ELF-1 (cell line): ENCODE results near the gene NTNG1.

Experiments used
- DNase-seq: peaks from one replicate; pipeline ENCODE4 v3.0.0-alpha.2; 2016; ENCODE audit warnings: low read depth, low spot score

Gene NTNG1

GRCh38 chr1:107262467-107263286 is 121.8 kb downstream of the NTNG1 start:
- DNase-seq = no peak

GRCh38 chr1:107263291-107263915 is 122.6 kb downstream of the NTNG1 start:
- no peak for DNase-seq

DNA sequence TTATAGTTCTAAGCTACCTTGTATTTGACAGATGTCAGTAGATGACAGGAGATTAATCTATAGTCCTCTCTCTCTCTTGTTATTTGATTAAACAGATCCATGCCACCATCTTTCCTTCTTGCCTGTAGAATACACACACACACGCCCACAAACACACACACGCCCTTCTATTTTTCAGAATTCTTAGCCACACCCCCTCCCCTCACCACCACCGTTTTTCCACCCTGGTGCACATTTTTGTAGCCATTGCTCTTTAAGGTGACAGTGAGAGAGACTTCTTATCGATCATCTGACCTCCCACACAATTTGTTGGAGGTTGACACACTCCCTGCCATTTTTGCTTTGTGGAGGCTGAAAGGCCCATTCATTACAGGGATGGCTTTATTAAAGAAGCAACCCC is 123.2 kb downstream of the NTNG1 start:
- no peak for DNase-seq

GRCh38 chr1:107264561-107264960 is 123.7 kb downstream of the NTNG1 start:
- DNase-seq = no peak

DNA sequence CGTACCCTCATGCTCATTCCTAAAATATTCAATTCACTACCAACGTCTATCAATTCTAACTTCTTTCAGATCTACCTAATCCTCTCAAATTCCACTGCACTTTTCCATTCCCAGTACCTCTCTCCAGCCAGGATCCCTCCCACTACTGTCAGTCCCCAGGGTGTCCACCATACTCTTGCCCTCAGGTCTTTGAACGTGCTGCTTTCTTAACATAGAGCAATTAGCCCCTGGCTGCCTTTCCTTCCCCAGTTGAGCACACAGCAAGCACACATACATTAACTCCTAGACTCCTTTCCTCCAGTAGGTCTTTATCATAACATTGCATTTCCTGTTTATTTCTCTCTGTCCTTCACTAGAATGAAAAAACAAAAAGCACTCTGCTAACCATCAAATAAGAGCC is 126.7 kb downstream of the NTNG1 start:
- peak; percentile 27 for DNase-seq

GRCh38 chr1:107272321-107272720 is 131.5 kb downstream of the NTNG1 start:
- no peak for DNase-seq

GRCh38 chr1:107273515-107273914 is 132.7 kb downstream of the NTNG1 start:
- no peak for DNase-seq

- no peak for DNase-seq
These were observed 133.4 kb downstream of the NTNG1 start for GRCh38 chr1:107274227-107274626.

- no peak for DNase-seq
These were observed 135.4 kb downstream of the NTNG1 start for GRCh38 chr1:107276247-107276646.

DNA sequence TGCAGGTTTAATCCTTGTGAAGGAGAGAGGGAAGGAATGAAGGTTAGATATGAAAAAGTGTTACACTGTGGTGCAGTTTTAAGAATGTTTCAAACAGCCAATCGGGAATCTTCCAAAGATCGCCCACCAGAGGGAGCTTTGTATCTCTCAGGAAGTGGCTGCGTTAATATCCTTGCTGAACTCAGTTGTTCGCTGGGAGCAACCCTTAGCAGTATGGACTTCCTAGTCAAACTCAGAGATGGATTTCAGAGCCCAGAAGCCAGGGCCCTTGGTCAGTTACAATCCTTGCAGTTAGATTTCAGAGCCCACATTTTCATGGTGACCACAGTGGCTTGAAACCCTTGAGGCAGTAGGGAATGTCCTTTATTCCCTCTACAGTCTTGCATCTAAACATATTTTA is 136.2 kb downstream of the NTNG1 start:
- DNase-seq = peak; percentile 50

GRCh38 chr1:107286125-107286524 is 145.3 kb downstream of the NTNG1 start:
- DNase-seq = no peak

DNA sequence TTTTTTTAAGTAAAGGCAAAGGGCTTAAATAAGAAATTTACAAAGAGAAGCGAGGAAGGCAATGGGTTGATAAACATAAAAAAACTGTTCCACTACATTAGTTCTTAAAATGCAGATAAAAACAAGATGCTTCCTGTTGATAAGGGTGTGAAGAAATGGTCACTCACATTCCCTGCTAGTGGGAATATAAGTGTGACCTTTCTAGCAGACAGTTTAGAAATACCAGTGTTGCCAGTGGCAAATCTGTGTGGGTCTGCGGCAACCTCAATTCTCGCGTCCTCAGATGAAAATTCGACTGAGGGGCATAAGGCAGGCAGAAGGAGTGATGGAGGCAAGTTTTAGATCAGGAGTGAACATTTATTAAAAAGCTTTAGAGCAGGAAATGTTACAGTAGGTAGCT is 151.1 kb downstream of the NTNG1 start:
- no peak for DNase-seq

- DNase-seq = no peak
These were observed 153.2 kb downstream of the NTNG1 start for GRCh38 chr1:107293901-107294613.

DNA sequence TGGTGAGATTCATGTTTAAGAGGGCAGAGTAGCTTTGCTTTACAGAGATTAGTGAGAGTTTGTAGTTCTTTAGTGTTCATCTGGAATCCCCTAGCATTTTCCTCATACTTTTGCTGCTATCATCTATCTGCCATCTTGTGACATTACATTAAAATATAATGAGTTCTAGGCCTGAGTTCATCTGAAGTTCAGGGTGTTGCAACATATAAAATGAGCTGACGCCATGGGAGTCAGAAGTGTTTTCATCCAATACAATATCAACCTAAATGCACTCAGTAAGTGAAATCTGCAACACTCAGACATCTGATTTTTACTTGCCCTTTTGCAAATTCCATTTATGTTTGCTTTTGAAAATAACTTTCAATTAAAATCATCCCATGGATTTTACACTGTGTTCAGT is 153.8 kb downstream of the NTNG1 start:
- no peak for DNase-seq

DNA sequence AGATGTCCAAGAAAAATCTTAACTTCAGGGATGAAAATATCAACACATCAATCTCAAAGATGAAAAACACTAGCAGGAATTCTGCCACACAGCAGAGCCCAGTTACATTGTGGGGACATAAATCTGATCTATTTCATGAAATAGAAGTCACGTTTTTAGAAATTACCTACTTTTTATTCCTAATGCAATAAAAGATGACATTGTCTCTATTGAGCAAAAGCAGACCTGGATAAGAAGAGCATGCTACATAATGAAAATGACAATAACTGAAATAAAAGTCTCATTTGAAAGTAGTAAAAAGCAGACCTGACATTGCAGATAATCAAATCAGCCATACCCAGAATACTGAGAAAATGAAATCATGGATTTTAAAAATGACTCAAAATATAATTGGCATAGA is 156.8 kb downstream of the NTNG1 start:
- no peak for DNase-seq

DNA sequence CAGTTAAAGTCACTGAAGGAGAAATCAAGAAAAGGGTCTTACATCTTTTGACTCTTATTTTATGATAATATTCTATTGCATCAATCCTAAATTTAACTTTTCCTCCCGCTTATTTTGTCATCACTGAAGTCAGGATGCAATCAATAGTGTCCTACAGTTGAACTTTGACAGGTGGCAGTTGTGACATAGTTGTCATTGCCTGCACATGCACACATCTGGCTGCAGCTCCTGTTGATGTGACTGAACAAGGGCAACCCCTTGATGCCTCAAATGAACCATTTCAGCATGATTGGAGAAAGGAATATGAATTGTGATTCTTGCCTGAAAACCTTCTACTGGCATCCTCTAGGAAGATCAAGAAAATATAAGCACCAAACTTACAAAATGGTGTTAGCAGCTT is 157.7 kb downstream of the NTNG1 start:
- DNase-seq = no peak

DNA sequence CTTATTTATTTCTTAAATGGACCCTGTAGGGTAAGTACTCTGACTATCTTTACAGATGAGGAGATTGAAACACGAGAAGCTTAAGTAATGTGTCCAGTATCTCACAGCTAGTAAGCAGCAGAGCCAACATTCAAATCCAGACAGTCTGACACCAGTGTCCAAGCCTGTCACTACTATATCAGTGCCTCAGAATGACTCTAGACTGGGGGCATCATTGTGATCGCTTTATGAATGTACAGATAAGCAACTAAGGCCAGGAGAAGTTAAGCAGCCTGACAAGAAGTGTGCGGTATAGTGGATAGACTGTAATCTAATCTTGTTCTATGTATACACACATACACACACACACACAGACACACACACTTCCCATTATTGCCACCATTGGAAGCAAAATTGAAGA is 158.7 kb downstream of the NTNG1 start:
- no peak for DNase-seq

DNA sequence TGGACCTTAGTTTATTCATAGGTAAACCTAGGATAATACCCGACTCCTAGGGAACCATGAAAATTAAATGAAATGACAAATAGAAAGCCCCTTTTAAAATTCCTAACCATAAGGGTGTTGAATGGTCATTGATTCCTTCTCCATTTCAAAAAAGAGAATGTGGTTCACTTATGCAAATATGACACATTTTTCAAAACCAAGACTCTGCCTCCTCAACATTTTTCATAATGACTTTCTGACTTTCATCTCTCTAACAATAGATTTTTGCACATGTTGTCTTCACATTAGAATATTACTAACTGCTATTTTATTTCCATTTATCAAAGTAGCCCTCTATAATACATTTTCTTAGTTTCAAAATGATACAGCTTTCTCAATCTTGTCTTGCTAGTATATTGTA is 169.1 kb downstream of the NTNG1 start:
- no peak for DNase-seq

GRCh38 chr1:107315652-107316051 is 174.8 kb downstream of the NTNG1 start:
- no peak for DNase-seq

GRCh38 chr1:107318932-107319331 is 178.1 kb downstream of the NTNG1 start:
- peak; percentile 3 for DNase-seq

DNA sequence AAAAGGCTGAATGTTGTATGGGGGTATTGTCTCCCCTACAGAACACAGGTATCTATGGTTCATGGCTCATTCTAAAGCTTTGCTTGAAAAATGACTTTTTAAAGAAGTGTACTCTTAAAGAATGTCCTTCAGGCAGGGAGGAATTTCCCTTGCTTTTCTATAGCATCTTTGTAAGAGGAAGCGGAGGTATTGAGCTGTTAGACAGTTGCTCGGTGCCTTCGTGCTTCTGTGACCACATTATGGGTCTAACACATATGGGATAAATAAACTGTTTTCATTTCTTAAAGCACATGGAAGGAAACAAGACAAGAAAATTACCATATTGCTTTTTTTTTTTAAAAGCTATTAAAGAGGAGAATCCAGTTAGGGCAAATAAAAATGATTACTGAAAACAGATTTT is 182.9 kb downstream of the NTNG1 start:
- no peak for DNase-seq

DNA sequence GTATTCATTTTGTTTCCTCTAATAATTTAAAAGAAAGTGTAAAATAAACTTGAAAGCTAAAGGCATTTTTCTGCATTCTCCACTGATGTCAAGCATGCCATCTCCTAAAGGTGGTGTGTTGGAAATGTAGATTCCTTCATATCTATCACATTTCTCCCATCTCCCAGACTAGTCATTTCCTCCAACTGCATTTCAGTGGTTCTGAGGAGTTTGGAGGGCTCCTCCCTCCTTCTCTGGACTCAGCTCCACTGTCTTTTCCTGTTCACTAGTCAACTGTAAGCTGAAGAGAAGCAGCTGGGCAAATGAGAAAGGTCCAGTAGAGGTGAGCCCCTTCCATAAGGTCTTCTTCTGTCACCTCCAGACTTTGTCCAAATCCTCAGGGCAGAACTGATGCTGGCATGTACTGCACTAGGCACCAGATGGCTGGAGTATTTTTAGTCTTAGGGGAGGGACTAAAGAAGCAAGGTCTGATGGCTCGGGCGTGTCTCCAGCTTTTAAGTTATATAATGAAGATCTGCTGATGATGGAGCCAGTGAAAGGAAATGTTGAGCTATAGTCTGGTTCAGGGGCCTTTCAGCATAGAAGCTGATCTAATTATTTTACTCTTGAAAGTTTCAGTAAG is 186.1 kb downstream of the NTNG1 start:
- DNase-seq = no peak
